ENCODE measurements around the gene MSH3.

Gene MSH3

DNA sequence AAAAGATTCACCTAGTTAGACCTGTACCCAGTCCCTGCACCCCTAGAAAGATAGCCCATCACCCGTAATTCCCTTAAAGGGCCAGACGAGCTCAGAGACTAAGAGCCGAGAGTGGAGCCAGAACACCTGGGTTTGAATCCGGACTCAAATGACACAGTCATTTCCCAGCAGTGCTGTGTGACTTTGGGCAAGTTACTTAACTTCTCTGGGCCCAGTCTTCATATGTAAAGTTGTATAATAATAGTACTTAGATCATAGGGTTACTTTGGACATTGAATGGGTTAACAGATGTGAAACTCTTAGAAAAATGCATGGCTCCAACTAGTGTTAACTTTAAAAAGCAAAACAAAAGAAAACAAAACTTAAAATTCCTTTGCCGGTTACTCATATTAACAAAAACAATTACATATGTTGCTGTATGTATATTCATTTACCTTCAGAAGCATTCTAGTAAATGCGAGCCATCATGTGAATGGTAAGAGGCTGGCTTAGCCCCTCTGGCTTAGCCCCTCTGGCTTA lies 265.3 kb downstream of the MSH3 start:
- in situ Hi-C loops (cut with MboI; ENCODE audit: low pct_unique_long_range_greater_than_20kb, low sequenced_read_pairs), result no loop called here
- DNase-seq, result no peak

DNA sequence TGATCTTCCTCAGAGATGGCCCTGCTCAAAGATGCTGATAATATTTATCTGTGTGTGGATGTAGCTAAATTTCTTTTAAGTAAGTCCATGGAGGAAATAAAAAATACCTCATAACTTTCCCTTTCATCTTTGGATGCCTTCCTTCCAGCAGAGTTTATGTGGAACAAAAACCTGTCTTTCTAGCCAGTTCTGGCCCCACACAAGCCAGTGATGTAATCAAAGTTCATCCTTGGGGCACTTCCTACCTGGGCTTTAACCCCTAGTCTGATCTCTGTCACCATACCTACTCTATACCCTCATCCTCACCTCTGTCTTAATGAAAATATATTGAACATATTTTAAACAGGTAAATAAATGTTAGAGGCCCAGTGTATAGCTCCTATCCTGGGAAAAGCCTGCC lies 265.9 kb downstream of the MSH3 start:
- in situ Hi-C loops (cut with MboI; ENCODE audit: low pct_unique_long_range_greater_than_20kb, low sequenced_read_pairs), result no loop called here
- no peak for DNase-seq

DNA sequence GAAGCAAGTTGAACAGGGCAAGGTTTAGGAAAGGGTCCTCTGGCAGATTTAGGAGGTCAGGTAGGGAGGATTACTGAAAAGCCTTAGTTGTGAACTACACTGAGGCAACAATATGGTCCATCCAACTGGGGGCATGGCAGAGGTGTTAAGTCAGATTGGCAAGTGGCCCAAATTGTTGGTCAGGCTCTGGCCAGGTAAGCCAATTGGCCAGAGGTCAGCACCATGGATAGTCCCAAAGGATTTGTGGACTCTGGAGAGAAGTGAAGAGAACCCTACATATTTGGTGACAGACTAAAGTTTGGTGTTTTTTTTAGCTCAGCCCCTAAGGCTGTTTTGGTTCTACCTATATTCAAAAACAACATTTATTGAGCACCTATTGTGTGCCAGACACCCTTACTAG lies 266.6 kb downstream of the MSH3 start:
- DNase-seq, result no peak
- in situ Hi-C loops (cut with MboI; ENCODE audit: low pct_unique_long_range_greater_than_20kb, low sequenced_read_pairs), result no loop called here

DNA sequence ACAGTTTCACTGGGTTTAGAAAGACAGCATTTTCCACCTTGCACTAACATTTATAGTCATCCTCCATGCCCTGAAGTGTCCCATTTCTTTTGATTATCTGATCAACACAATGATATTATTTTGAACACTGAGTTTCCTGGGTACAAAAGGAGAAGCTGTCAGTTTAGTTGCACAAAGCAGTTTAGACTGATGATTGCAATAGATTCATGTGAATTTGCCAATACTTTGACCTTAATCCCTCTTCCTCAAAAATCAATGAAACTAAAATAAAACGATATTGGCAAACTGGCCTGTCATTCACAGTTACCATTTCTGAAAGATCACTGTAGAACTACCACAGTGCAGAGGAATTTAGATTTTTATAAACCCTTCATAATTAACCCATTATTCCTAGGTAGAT lies 271.5 kb downstream of the MSH3 start:
- in situ Hi-C loops (cut with MboI; ENCODE audit: low pct_unique_long_range_greater_than_20kb, low sequenced_read_pairs), result no loop called here
- DNase-seq, result no peak

Data from KBM-7 (cell line).